Subcutaneous adipose tissue (tissue), 4 donors: Measurements from ENCODE around the gene DNAJA2. TPM values are rescaled to one million over a fixed set of nuclear protein-coding genes. Genes with fewer than 3 reads are reported as not detected.

Experiments used
- CTCF ChIP-seq: fragments of 450-650 bp; IDR thresholded peaks from one replicate; pipeline ENCODE4 v1.5.1; 2016; ENCODE audit warnings: low read depth, mild to moderate bottlenecking, control low read depth, antibody characterized with exemption, moderate library complexity
- total RNA-seq, 4 donors: library from RNA; depleted of rRNA; stranded (reverse); fragments of >200 nt; gene quantifications; one replicate each; pipeline ENCODE4 v1.1.0, GENCODE V29; 2016

The DNAJA2 gene
- total RNA-seq, 4 donors from 2014 or later: 48.8 to 58.8 (median 54.1) TPM

- TF ChIP-seq CTCF: no peak
Observed at GRCh38 chr16:46937536-46937935, 35.9 kb downstream of the DNAJA2 start.

GRCh38 chr16:46932802-46933201, 40.7 kb downstream of the DNAJA2 start:
- TF ChIP-seq CTCF: no peak

DNA sequence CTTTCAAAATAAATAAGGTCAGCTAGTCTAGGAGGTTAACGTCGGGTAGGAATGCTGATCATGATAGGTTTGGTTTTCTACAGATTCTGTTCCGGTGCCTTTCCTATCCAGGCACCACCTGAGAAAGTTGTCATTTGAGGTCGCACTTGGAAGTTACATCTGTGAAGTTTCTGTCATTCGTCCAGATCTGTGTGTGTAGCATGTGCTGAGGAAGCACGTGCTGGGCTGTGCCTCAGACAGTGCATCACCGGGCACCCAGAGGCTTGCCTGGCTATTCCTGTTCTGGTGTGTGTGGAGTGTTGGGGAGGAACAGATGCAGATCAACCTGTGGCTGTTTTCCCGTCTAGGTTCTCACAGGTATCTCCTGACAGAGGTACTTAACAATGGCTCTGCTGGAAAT, 42.6 kb downstream of the DNAJA2 start:
- TF ChIP-seq CTCF: no peak

- no peak for TF ChIP-seq CTCF
Observed at GRCh38 chr16:46929378-46930332, 43.8 kb downstream of the DNAJA2 start.

DNA sequence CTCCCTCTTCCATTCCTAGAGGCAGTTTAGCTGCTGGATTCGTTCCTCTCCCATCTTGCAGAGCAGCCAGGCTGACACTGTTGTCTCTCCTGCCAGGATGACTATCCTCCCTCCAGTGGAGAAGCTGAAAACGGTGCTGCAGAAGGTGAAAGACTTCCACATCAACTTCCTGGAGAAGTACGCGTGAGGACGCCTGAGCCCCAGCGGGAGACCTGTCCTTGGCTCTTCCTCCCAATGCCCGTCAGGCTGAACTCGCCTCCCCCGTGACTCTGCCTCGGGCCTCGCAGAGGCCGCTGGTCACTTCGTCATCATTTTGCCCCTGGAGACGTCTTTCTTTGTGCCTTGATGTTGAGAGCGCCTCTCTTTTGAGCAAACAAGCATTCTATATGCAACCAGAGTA, 44.7 kb downstream of the DNAJA2 start:
- no peak for TF ChIP-seq CTCF

DNA sequence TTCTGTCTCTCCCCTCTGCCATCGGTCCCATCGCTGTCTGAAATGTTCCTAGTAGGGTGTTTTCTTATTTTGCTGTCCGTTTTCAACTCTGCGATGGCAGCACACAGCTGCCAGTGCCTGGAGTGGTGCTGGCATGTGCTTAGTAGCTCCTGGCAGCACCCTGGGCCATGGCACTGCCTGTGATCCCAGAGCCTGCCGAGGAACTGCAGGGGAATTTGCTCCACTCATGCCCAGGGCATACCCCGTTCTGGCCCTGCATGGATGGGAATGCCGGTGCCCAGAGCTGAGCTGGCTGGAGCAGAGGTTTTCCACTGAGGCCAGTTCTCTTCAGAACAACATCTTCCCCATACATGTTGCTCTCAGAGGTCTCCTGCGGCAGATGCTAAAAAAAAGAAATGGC, 46.2 kb downstream of the DNAJA2 start:
- no peak for TF ChIP-seq CTCF

GRCh38 chr16:46926470-46927225, 46.8 kb downstream of the DNAJA2 start:
- TF ChIP-seq CTCF: no peak
